HG02943 (cell line): ENCODE data around the gene ITGA3.

Experiments used
- ATAC-seq: cut with Tn5 transposase; IDR thresholded peaks from one replicate; pipeline ENCODE4 v1.9.1; 2021; ENCODE audit warnings: mild to moderate bottlenecking, low read depth, moderate library complexity; ENCODE audit not compliant: unreplicated experiment

The ITGA3 gene

GRCh38 chr17:50066995-50067394 lies 11.1 kb downstream of the ITGA3 start:
- no peak for ATAC-seq

- no peak for ATAC-seq
These were observed 12.1 kb downstream of the ITGA3 start for GRCh38 chr17:50067996-50068395.

- no peak for ATAC-seq
These were observed 15.2 kb downstream of the ITGA3 start for GRCh38 chr17:50070908-50071680.

DNA sequence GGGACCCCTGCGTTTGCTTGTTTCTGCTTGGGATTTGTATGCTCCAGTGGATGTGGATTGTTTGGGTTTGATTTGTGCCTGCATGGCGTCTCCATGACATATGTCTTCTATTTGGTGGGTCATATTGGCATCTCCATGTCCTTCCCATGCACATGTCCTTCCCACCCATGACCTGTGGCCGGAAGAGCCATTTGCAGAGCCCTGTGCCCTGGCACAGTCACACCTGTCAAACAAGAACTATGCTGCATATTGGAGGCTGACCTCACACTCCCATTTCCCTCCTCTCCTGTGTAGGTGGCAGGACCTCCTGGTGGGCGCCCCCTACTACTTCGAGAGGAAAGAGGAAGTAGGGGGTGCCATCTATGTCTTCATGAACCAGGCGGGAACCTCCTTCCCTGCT lies 15.8 kb downstream of the ITGA3 start:
- ATAC-seq = no peak

- no peak for ATAC-seq
These were observed 16.2 kb downstream of the ITGA3 start for GRCh38 chr17:50072130-50072529.

- ATAC-seq = no peak
These were observed 17.0 kb downstream of the ITGA3 start for GRCh38 chr17:50072925-50073324.

DNA sequence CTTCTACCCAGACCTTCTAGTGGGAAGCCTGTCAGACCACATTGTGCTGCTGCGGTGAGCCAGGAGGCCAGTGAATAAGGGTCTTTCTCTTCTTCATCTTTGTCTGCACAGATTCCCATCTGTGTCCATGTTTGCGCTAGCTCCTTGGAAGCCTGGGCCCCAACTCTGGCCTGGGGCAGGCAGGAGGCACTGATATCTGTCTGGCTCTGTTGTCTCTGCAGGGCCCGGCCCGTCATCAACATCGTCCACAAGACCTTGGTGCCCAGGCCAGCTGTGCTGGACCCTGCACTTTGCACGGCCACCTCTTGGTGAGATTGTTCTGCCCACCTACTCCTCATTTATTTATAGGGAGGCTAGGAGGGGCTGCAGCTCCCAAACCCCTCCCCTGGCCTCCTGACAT lies 18.3 kb downstream of the ITGA3 start:
- no peak for ATAC-seq

- no peak for ATAC-seq
These were observed 19.6 kb downstream of the ITGA3 start for GRCh38 chr17:50075446-50076032.

GRCh38 chr17:50076221-50076590 lies 20.3 kb downstream of the ITGA3 start:
- ATAC-seq = no peak

- ATAC-seq = no peak
These were observed 20.8 kb downstream of the ITGA3 start for GRCh38 chr17:50076591-50077235.

DNA sequence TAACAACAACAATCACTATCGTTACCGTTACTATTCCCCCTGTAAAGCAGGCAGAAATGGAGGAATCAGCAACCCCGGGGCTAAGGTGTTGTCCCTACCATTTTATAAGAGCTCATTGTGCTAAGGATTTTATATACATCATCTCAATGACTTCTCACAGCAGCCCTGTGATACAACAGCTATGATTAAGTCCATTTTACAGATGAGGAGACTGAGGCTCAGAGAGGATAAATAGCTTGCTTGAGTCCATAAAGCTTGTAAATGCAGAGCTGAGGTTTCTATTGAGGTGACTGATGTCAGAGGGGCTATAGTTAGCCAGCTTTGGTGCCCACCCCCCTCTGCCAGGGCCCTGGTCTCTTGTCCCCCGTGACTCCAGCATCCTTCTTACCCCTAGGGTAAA lies 22.5 kb downstream of the ITGA3 start:
- ATAC-seq = no peak

- no peak for ATAC-seq
These were observed 23.6 kb downstream of the ITGA3 start for GRCh38 chr17:50079334-50080095.

- no peak for ATAC-seq
These were observed 24.2 kb downstream of the ITGA3 start for GRCh38 chr17:50080096-50080480.

GRCh38 chr17:50080827-50081226 lies 24.9 kb downstream of the ITGA3 start:
- ATAC-seq = no peak

- ATAC-seq = no peak
These were observed 25.8 kb downstream of the ITGA3 start for GRCh38 chr17:50081757-50082156.

DNA sequence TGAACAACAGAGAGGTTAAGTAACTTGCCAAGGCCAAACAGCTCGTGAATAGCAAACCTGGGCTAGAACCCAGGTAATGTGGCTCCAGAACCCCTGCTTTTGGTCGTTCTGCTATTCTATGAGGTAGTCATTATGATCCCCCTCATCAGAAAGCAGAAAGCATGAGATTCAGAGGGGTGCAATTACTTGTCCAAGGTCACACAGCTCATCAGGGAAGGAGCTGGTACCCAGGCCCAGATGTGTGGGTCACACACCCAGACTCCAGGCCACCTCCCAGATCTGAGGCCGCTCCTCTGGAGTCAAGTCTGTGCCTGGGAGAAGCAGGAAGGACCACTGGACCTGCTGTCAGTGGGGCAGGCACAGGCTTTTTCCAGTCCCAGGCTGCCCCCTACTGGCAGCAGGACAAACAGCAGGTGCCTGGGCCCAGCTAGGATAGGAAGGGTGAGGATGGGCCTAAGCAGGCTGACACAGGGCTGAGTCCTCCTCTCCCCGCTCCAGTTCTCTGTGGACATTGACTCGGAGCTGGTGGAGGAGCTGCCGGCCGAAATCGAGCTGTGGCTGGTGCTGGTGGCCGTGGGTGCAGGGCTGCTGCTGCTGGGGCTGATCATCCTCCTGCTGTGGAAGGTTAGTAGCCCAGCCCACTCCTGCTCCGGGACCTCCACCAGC lies 31.5 kb downstream of the ITGA3 start:
- no peak for ATAC-seq

GRCh38 chr17:50087912-50088405 lies 32.0 kb downstream of the ITGA3 start:
- no peak for ATAC-seq

GRCh38 chr17:50088952-50089825 lies 33.3 kb downstream of the ITGA3 start:
- ATAC-seq = no peak

GRCh38 chr17:50090071-50090470 lies 34.2 kb downstream of the ITGA3 start:
- no peak for ATAC-seq
